SU-DHL-6 (cell line): ENCODE measurements around the gene VWA3A.
"Not testable (repeated sequence)": the region's sequence is repeated elsewhere in the genome, so short reads cannot be mapped to it uniquely, and the experiment has no call there.

ENCODE experiments used
- H2AFZ ChIP-seq: fragments of 200-600 bp; sonication (generic); 2 replicates; pipeline ENCODE4 v1.6.1; 2014; ENCODE audit warnings: low read depth, mild to moderate bottlenecking, moderate library complexity, mixed read lengths, antibody characterized with exemption, low read length; ENCODE audit not compliant: severe bottlenecking
- H3F3A ChIP-seq: fragments of 200-600 bp; shearing (Covaris generic); 2 replicates; pipeline ENCODE4 v1.6.0; 2016; ENCODE audit warnings: antibody characterized with exemption, mild to moderate bottlenecking; ENCODE audit not compliant: insufficient read depth
- H3K27ac ChIP-seq: fragments of 200-600 bp; sonication (generic); 2 replicates; pipeline ENCODE4 v1.5.1; 2016; ENCODE audit warnings: low read depth, mild to moderate bottlenecking, low read length, moderate library complexity, mixed read lengths
- H3K27me3 ChIP-seq: fragments of 200-600 bp; sonication (generic), shearing (Covaris generic); 2 replicates; pipeline ENCODE4 v1.6.0; 2014; ENCODE audit warnings: mild to moderate bottlenecking, low read length
- H3K36me3 ChIP-seq: fragments of 200-600 bp; sonication (generic); 2 replicates; pipeline ENCODE4 v1.6.1; 2014; ENCODE audit warnings: mild to moderate bottlenecking, low read length, mixed read lengths
- H3K4me2 ChIP-seq: fragments of 300-600, 200-600 bp; shearing (Covaris generic), sonication (generic); 2 replicates; pipeline ENCODE4 v1.6.0; 2014; ENCODE audit warnings: low read length, low read depth, mild to moderate bottlenecking; ENCODE audit not compliant: poor library complexity, severe bottlenecking
- H3K4me3 ChIP-seq: fragments of 200-600 bp; sonication (generic); 2 replicates; pipeline ENCODE4 v1.5.1; 2014; ENCODE audit warnings: antibody characterized with exemption, low read length, mild to moderate bottlenecking, mixed read lengths; ENCODE audit not compliant: insufficient read depth, poor library complexity, severe bottlenecking
- H3K79me2 ChIP-seq: fragments of 200-600 bp; sonication (generic); 2 replicates; pipeline ENCODE4 v1.6.1; 2014; ENCODE audit warnings: mild to moderate bottlenecking, low read length, moderate library complexity; ENCODE audit not compliant: insufficient read depth
- H3K9ac ChIP-seq: fragments of 200-600 bp; sonication (generic); 2 replicates; pipeline ENCODE4 v1.7.0; 2014; ENCODE audit warnings: mild to moderate bottlenecking, low read length
- H3K9me2 ChIP-seq: fragments of 200-600 bp; sonication (generic); replicated peaks from 2 replicates; pipeline ENCODE4 v1.6.1; 2014; ENCODE audit warnings: low read length; ENCODE audit not compliant: insufficient read depth
- H3K9me3 ChIP-seq: fragments of 200-600 bp; sonication (generic); 2 replicates; pipeline ENCODE4 v1.6.1; 2014; ENCODE audit warnings: low read length, mixed read lengths; ENCODE audit not compliant: insufficient read depth
- H4K20me1 ChIP-seq: fragments of 200-600 bp; sonication (generic); 2 replicates; pipeline ENCODE4 v1.6.1; 2014; ENCODE audit warnings: low read depth, mild to moderate bottlenecking, antibody characterized with exemption, low read length, moderate library complexity, mixed read lengths
- CTCF ChIP-seq: fragments of 200-600 bp; sonication (generic); IDR thresholded peaks from one replicate; pipeline ENCODE4 v1.5.1; 2017; ENCODE audit warnings: antibody characterized with exemption, mild to moderate bottlenecking, low read length, moderate library complexity; ENCODE audit not compliant: insufficient read depth, poor library complexity, severe bottlenecking
- EZH2phosphoT487 ChIP-seq: fragments of 200-600 bp; sonication (generic), shearing (Covaris generic); conservative IDR thresholded peaks from 2 replicates; pipeline ENCODE4 v1.6.1; 2018; ENCODE audit warnings: mild to moderate bottlenecking, antibody characterized with exemption, low read length, moderate library complexity, mixed read lengths

The VWA3A gene

GRCh38 chr16:22092143-22092933 lies at the start of gene VWA3A:
Gene VWA3A, plus strand, starts transcription at chr16:22092541. Its CDS starts 97 bp downstream, at chr16:22092638.
- H3K27me3 ChIP-seq = no peaks in the 10 kb centered on the region
- TF ChIP-seq CTCF = no peak
- TF ChIP-seq EZH2phosphoT487 = no peak
- H3K79me2 ChIP-seq = no peaks in the 10 kb centered on the region
- H2AFZ ChIP-seq = no peak within 1 kb of the TSS
- no peak within 1 kb of the TSS for H3K9ac ChIP-seq
- H3K27ac ChIP-seq = no peak within 1 kb of the TSS
- H3K9me2 ChIP-seq = no peaks in the 10 kb centered on the region
- H3K4me3 ChIP-seq = no peak within 1 kb of the TSS
- no peaks in the 10 kb centered on the region for H3F3A ChIP-seq
- no peaks in the 10 kb centered on the region for H3K9me3 ChIP-seq
- no peaks in the 10 kb centered on the region for H4K20me1 ChIP-seq
- no peaks in the 10 kb centered on the region for H3K36me3 ChIP-seq
- no peak within 1 kb of the TSS for H3K4me2 ChIP-seq

- not testable (repeated sequence) for H3F3A ChIP-seq, H3K27me3 ChIP-seq, H3K9me2 ChIP-seq, H3K4me2 ChIP-seq, H3K27ac ChIP-seq, H4K20me1 ChIP-seq, H3K9me3 ChIP-seq, H3K9ac ChIP-seq, H2AFZ ChIP-seq, H3K36me3 ChIP-seq, H3K4me3 ChIP-seq, H3K79me2 ChIP-seq
These were observed 48.5 kb upstream of the VWA3A start for GRCh38 chr16:22043882-22044281.

GRCh38 chr16:22045888-22046287 lies 46.5 kb upstream of the VWA3A start:
- H3K4me2 ChIP-seq, H2AFZ ChIP-seq, H3K79me2 ChIP-seq, H3K9me2 ChIP-seq, H4K20me1 ChIP-seq, H3K9ac ChIP-seq, H3K9me3 ChIP-seq, H3K4me3 ChIP-seq, H3K27me3 ChIP-seq, H3K36me3 ChIP-seq, H3F3A ChIP-seq, H3K27ac ChIP-seq: not testable (repeated sequence)

GRCh38 chr16:22050963-22051362 lies 41.4 kb upstream of the VWA3A start:
- H3K27ac ChIP-seq = no peak overlapping the region
- no peak for TF ChIP-seq EZH2phosphoT487
- no peak for TF ChIP-seq CTCF
- no peak overlapping the region for H3K9ac ChIP-seq
- no peaks in the 10 kb centered on the region for H3F3A ChIP-seq
- no peaks in the 10 kb centered on the region for H3K9me3 ChIP-seq
- H3K27me3 ChIP-seq = no peaks in the 10 kb centered on the region
- no peaks in the 10 kb centered on the region for H3K79me2 ChIP-seq
- H2AFZ ChIP-seq = no peak overlapping the region
- H4K20me1 ChIP-seq = no peaks in the 10 kb centered on the region
- no peak overlapping the region for H3K4me2 ChIP-seq
- no peaks in the 10 kb centered on the region for H3K9me2 ChIP-seq
- no peaks in the 10 kb centered on the region for H3K36me3 ChIP-seq
- no peak overlapping the region for H3K4me3 ChIP-seq
